NCI-H526 treated with DMSO at 0.1 percent for 48 hours (cell line): ENCODE data around the gene UCK1.

ENCODE experiments used
- DNase-seq: peaks from one replicate; lab custom pipeline; 2025; lab: John Stamatoyannopoulos, UW

UCK1 gene

GRCh38 chr9:131496844-131497405 lies 34.1 kb downstream of the UCK1 start:
- no peak for DNase-seq

GRCh38 chr9:131495785-131496184 lies 35.3 kb downstream of the UCK1 start:
- no peak for DNase-seq

DNA sequence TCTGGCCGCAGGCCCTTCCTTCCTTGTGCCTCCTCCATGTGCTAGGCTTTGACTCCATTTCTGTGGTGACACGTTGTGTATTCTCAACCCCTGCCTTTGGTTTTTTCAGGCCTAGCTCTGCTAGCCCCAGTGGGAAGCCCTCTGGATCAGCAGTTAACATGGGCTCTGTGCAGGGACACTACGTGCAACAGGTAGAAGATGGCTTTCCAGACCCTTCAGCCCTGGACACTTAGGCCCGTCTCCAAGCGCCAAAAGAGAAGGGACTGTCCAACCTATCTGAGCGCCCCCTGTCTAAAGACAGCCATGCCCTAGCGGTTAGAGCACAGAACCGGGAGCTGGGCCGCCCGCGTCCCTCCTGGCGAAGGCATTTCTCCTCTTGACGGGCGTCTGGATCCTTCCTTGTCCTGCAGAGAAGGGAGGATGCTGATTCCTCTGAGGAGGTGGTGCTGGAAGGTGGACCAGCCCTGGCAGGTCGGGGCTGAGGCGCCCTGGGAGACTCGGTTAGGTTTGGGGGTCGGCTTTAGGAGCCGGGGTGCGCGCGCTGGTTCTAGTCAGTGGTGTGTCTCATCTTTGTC lies 36.7 kb downstream of the UCK1 start:
- DNase-seq, result no peak

DNA sequence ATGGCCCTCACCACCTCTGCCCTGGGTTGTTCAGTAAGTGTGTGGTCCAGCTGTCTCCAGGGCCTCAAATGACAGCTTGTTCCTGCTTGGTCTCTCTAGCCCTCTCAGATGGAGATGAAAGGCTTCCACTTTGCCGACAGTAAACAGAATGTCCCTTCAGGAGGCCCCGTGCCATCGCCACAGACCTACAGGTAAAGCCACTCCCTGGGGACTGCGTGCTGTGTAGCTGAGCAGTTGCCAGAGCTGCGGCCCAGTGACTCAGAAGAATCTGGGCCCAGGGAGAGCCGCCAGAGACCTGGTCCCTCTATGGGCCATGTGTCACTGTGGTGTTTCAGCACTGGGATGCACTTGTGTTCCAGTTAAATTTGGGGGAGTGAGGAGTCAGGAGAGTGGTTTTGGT lies 39.0 kb downstream of the UCK1 start:
- no peak for DNase-seq

DNA sequence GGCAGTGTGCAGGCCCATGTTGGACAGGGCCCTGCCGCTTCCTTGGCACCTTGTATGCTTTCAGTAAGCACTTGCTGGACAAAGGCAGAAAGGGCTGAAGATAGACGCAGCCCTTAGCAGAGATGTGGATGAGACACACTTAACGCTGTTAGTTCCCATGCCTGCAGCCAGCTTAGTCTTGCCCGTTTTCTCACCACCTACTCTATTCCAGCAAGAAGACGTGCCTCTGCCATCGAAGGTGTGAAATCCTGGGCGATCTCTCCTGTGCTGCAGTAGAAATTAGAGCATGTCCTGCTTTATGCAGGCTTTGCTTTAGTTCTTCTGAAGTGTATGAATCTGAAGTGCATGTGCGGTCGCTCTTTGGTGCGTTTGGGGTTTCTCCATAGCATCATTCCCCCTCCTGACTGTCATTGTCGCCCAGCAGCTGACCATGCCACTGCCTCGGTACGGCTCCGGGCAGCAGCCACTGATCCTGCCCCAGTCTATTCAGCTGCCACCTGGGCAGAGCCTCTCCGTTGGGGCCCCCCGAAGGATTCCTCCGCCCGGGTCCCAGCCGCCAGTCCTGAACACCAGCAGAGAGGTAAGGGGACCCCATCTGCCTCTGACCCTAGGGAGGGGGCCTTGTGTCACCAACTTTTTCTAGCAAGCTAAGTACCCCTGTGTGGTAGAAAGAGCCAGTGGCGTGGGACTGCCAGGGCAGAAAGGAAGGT lies 39.9 kb downstream of the UCK1 start:
- DNase-seq, result no peak

- no peak for DNase-seq
Measured at GRCh38 chr9:131490514-131490913, 40.5 kb downstream of the UCK1 start.

- DNase-seq, result no peak
Measured at GRCh38 chr9:131487621-131488031, 43.4 kb downstream of the UCK1 start.

DNA sequence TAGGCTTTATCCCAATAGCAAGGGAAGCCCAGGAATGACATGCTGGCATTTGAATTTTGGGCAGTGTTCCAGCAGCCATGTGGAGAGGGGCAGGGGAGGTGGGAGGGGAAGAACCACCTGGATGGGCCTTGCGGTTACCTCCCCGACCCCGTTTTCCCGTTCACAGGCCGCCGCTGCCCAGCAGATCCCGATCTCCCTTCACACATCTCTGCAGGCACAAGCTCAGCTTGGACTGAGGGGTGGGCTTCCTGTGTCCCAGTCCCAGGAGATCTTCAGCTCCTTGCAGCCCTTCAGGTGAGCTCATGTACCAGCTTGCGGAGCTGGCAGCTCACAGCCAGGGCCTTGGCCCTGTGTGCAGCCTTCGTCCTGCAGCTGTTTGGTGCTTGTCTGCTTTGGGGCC lies 44.1 kb downstream of the UCK1 start:
- no peak for DNase-seq

DNA sequence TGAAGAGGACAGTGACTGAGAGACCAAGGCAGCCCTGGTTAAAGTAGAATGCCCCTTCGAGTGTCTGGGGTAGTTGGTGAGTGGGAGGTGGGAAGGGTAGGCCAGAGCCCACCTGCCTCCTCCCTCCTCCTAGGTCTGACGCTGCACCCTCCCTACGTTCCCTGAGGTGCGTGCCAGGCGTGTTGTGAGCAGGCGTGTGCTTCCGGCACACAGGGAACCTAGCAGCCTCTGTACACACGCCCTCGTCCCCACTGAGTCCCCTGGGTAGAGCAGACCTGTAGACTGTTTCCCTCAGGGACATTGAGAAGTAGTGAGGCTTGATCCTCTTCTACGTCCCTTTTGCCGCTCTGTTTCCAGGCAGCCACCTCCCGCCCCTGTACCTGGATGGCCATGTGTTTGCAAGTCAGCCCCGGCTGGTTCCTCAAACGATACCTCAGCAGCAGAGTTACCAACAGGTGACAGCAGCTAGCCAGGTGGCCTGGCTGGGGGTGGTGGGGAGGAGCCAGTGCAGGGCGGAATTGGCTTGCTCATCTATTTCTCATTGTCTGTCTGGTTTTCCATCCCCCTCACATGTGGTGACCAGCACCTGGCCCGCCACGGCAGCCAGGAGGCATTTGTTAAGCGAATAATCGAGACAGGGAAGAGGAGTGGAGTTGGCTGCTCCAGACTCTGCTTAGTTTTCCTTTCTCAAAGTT lies 45.2 kb downstream of the UCK1 start:
- no peak for DNase-seq

- no peak for DNase-seq
Measured at GRCh38 chr9:131485206-131485605, 45.9 kb downstream of the UCK1 start.

- DNase-seq, result no peak
Measured at GRCh38 chr9:131484560-131485185, 46.4 kb downstream of the UCK1 start.

GRCh38 chr9:131484051-131484445 lies 47.0 kb downstream of the UCK1 start:
- DNase-seq, result no peak

DNA sequence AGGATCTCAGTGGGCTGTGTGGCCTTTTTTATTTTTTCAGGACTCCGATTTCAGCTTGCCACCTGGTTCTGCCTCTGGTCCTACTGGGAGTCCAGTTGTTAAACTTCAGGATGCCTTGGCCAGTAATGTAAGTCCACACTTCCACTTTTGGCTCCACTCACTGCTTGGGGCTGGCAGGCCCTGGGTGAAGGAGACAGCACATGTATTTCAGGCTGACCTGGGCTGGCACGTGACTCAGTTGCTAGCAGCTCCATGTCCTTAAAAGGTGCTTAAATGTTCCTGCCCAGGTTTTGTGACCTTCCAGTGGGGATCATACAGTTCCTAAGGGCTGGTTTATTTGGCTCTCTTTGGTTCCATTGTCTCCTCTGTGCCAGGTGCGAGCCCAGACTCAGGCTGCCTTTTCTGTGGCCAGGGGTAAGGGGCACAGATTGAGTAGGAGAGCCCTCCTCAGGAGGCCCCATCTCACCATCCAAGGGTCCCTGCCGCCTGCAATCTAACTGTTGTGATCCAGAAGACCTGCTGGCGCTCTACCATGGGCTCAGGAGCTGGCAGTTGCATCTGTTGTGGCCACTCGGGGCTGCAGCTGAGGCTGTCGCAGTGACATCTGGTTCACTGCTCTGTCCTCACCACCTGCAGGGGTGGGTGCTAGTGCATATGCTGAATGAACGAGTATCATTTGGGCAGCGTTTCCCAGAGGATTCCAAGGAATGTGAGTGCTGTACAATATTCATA lies 47.6 kb downstream of the UCK1 start:
- DNase-seq, result no peak

DNA sequence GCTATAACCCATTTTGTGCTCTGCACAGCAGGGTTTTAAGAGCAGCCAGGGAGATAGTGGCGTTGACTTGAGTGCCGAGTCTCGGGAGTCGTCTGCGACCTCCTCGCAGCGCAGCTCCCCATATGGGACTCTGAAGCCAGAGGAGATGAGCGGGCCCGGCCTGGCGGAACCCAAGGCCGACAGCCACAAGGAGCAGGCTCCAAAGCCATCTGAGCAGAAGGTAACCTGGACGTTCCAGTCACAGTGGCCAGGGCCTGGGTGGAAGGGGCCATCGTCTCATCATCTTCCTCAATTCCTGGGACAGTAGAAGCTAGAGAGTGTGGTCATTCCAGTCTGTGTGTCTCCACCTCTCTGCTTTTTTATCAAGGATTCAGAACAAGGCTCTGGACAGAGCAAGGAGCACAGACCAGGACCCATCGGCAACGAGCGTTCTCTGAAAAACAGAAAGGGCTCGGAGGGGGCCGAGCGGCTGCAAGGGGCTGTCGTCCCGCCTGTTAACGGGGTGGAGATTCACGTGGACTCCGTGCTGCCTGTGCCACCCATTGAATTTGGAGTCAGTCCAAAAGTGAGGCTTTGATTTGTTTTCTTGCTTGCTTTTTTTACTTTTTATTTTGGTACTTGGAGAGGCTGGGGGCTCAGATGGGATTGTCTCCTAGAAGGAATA lies 48.6 kb downstream of the UCK1 start:
- DNase-seq, result no peak

DNA sequence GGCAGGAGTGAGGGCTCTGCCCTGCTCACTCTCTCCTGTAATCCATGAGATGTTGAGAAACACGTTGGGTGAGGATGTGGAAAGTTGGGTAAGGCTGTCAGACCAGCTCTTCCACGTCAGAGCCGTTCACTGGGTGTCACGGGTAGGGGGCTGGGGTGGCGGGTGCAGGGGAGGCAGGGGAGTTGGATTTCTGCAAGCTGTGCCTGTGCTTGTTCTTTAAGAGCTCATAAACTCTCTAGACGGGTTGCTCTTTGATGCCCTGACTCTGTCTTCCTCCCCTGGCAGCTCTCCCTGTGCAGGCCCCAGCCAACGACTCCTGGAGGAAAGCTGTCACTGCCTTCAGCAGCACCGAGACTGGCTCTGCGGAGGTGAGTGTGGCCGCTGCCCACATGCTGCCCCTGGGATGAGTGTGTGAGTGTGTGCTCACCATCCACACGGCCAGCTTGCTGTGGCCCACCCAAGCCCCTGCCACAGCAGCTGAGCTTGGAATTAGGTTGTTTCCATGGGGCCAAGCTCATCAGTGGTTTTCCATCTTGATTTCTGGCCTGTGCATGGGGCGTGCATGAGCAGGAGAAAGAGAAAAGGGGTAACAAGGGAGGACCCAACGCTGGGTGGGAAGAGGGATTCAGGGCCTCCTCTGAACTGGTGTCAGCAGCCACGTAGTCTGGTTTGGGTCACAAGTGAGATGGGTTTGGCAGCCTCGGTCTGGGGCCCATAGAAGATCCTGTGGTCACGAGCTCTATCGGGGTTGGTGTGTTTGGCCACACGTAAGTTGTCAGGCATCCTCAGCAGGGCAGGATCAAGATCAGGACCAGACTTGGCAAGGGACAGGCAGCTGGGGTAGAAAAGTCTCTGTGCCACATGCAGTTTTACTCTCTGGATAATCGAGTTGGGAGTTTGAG lies 49.4 kb downstream of the UCK1 start:
- no peak for DNase-seq

DNA sequence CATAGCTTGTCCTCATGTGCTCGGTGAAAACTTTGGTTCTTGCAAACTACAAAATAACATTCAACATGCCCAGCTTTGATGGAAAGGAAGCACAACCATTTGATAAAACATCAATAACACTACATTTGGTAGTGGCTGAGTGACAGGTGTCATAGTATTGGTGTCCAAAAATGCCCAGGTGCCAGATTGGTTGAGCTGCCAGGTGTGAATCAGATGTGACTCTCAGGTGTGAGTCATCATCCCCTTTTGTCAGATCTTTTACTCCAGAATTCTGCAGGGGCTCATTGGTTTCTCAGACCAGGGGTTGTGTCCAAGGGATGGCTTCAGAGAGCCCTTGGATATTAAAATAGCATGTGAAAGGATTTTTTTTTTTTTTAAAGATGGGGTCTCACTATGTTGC lies 50.8 kb downstream of the UCK1 start:
- no peak for DNase-seq

DNA sequence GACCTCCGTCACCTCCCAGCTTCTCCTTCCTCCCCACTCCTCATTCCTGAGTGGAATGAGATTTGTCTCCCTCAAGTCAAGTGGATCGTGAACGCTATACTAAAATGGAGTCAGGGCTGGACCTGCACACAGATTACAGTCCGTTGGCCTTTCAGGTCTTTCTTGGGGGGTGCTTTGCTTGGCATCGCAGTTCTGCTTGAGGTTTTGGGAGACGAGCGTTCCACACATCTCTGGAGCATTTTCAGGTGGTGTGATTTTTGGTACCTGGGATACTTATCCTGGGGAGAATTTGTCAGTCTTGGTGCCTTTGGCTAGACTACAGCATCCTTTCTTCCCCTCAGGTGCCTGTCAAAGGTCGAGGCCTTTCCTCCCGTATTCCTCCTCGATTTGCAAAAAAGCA lies 52.2 kb downstream of the UCK1 start:
- DNase-seq, result no peak

DNA sequence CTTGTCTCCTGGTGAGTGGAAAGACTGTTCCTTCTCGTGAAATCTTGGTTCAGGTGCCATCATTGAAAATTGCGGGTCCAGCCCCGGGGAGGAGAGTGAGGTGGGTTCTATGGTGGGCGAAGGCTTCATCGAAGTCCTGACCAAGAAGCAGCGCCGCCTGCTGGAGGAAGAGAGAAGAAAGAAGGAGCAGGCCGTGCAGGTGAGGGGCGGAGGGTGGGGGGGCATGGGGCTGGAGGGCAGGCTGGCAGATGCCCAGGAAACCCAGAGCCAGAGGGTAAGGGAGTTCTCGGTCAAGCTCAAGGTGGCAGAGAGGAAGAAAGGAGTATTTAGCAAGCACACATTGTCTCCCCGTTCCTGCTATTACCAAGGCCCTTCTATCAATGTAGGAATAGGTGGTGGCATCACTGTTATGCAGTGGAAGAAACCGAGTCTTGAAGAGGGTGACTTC lies 52.6 kb downstream of the UCK1 start:
- peak; percentile 9 for DNase-seq

GRCh38 chr9:131477816-131478419 lies 53.1 kb downstream of the UCK1 start:
- DNase-seq, result no peak

GRCh38 chr9:131477367-131477766 lies 53.7 kb downstream of the UCK1 start:
- no peak for DNase-seq
